Measurements from ENCODE around the gene POPDC2. TPM values are rescaled to one million over a fixed set of nuclear protein-coding genes. Genes with fewer than 3 reads are reported as not detected.

Gene POPDC2
- total RNA-seq, 2 experiments from 2014 or later = 1.3 to 2.1 TPM

DNA sequence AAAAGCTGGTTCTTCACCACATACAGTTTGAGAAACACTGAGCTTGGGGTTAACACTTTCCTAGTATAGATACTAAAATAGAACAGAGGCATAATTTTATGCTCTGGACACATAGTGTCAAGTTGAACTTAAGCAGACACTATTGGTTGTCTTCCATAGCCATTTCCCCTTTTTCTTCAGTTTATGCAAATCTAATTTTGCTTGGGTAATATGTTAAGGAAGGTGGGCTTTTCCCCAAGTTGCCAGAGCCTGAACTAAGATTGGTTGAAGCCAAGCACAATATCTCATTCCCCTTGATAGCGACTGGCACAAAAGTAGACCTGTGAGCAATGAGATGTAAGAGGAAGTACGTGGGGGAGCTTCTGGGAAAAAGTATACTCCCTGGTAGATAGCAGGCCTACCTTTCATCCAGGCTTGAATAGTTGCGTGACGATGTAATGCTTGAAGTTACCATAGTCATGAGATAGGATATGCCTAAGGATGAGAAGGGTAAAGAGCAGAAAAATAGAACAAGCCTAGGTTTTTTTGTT, 4.5 kb upstream of the POPDC2 start:
- TF ChIP-seq, protein P1, sequence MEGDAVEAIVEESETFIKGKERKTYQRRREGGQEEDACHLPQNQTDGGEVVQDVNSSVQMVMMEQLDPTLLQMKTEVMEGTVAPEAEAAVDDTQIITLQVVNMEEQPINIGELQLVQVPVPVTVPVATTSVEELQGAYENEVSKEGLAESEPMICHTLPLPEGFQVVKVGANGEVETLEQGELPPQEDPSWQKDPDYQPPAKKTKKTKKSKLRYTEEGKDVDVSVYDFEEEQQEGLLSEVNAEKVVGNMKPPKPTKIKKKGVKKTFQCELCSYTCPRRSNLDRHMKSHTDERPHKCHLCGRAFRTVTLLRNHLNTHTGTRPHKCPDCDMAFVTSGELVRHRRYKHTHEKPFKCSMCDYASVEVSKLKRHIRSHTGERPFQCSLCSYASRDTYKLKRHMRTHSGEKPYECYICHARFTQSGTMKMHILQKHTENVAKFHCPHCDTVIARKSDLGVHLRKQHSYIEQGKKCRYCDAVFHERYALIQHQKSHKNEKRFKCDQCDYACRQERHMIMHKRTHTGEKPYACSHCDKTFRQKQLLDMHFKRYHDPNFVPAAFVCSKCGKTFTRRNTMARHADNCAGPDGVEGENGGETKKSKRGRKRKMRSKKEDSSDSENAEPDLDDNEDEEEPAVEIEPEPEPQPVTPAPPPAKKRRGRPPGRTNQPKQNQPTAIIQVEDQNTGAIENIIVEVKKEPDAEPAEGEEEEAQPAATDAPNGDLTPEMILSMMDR (IDR thresholded peaks at IDR 0.05) = no peak
- H3K27ac Mint-ChIP-seq = peak overlapping the region; percentile 25
- POLR2A ChIA-PET = interaction anchor here (2.6 kb wide), 1 partner anchor 12 kb away, joined by 10 read pairs; the partner anchor contains the start of gene COX17

DNA sequence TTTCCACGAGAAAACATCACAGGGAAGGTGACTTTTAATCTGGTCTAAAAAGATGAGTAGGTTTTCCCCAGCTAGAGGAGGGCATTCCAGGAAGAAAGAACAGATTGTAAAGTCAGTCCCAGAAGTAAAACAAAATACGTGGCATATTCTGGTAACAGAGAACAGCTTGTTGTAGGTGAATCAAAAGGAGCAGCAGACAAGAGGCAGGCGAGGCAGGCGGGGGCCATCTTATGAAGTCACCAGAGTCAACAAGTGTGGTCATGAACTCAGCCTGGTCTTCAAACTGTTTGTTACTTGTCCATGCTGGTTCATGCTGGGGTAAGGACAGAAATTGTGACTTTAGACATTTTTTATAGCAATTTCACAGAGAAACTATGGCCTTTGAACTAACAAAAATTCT, 4.0 kb upstream of the POPDC2 start:
- H3K36me3 Mint-ChIP-seq (ENCODE audit: low read depth) = peaks cover 13% of the 10 kb centered on the region
- H3K9me3 Mint-ChIP-seq = no peaks in the 10 kb centered on the region
- peaks cover 7% of the 10 kb centered on the region for H3K4me1 Mint-ChIP-seq (ENCODE audit: low read depth)
- ChIA-PET POLR2A (interaction anchor here (1.2 to 2.6 kb wide), 2 partner anchors 13 to 15 kb away, joined by 3 to 10 read pairs; partner anchors contain the start of gene COX17), CTCF (interaction anchor here (1.1 to 1.4 kb wide), 2 partner anchors 11 to 64 kb away, joined by 3 to 6 read pairs; no protein-coding TSS in a partner anchor)
- TF ChIP-seq, protein P1 (IDR thresholded peaks at IDR 0.05) = no peak
- peak overlapping the region; percentile 25 for H3K27ac Mint-ChIP-seq
- H3K4me3 Mint-ChIP-seq = no peak overlapping the region
- intact Hi-C loops (cut with micrococcal nuclease) = no loop called here
- ATAC-seq (no peak), DNase-seq (no peak)
- no peaks in the 10 kb centered on the region for H3K27me3 Mint-ChIP-seq

More for the DNA sequence above, 4.5 kb upstream of the POPDC2 start:
- CTCF ChIA-PET = interaction anchor here (1.1 to 1.4 kb wide), 2 partner anchors 11 to 64 kb away, joined by 3 to 6 read pairs; no protein-coding TSS in a partner anchor
- intact Hi-C loops (cut with micrococcal nuclease) = no loop called here
- no peak for DNase-seq
- Mint-ChIP-seq H3K4me3 (no peak overlapping the region), H3K36me3 (ENCODE audit: low read depth) (peaks cover 14% of the 10 kb centered on the region), H3K27me3 (no peaks in the 10 kb centered on the region), H3K4me1 (ENCODE audit: low read depth) (peaks cover 9% of the 10 kb centered on the region), H3K9me3 (no peaks in the 10 kb centered on the region)
- ATAC-seq = no peak

DNA sequence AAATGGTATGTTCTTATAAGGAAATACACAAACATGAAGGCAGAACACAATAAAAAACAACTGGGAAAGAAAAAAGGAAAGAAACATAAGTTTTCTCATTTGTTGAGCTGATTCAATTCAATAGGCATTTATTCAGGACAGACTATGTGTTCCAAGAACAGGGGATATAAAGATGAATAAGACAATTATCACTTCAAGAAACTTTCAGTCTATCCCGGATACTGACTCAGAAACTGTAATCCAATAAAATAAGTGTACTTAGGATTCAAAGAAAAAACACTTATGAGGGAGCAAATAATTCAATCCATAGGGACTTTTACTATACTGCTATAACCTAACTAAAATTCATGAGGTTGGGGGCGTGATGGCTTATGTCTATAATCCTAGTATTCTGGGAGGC, 3.5 kb upstream of the POPDC2 start:
- Mint-ChIP-seq H3K9me3 (no peaks in the 10 kb centered on the region), H3K27me3 (no peaks in the 10 kb centered on the region), H3K27ac (no peak overlapping the region), H3K4me3 (no peak overlapping the region), H3K4me1 (ENCODE audit: low read depth) (peaks cover 6% of the 10 kb centered on the region), H3K36me3 (ENCODE audit: low read depth) (peaks cover 8% of the 10 kb centered on the region)
- intact Hi-C loops (cut with micrococcal nuclease) = no loop called here
- ChIA-PET CTCF (interaction anchor here (1.4 kb wide), 1 partner anchor 12 kb away, joined by 6 read pairs; no protein-coding TSS in a partner anchor), POLR2A (interaction anchor here (1.2 to 2.6 kb wide), 2 partner anchors 13 to 14 kb away, joined by 3 to 10 read pairs; partner anchors contain the start of gene COX17)
- TF ChIP-seq, protein P1 (IDR thresholded peaks at IDR 0.05) = no peak
- DNase-seq (no peak), ATAC-seq (no peak)

DNA sequence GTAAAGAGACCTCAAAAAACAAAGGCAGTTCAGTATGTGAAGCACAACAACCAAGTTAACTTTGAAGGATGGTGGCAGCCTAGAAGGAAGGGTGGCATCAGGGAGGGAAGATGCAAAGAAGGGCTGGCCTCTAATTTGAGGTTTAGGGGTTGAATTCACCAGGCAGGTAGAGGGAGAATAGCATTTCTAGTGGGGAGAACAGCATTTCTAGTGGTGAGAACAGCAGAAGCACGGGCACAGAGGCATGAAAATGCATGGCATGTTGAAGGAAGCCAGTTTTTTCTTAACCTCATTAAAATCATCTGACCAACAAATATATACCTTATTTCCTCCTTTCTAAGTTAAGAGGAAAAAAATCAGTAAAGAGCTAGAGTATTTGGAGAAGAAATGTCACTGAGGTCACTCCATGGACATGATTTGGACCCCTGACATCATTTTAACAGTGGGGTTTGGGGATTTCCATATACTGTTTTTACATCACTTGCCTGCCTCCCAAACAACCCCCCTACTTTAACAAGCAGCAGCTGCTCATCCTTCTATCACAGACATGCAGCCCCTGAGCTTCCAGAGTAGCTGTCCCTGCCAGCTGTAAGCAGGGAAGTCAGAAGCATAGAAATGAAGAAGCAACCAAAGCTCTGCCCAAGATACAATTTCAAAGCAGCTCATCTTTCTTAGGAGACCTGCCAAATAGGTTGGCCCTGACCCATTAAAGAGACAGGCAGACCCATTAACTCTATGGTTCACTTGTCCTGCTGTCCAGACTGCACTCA, 2.4 kb upstream of the POPDC2 start:
- TF ChIP-seq, protein P1 (IDR thresholded peaks at IDR 0.05) = no peak
- no peak for DNase-seq
- Mint-ChIP-seq H3K4me1 (ENCODE audit: low read depth) (peaks cover 9% of the 10 kb centered on the region), H3K27ac (no peak overlapping the region), H3K36me3 (ENCODE audit: low read depth) (peaks cover 7% of the 10 kb centered on the region), H3K27me3 (no peaks in the 10 kb centered on the region), H3K9me3 (no peaks in the 10 kb centered on the region), H3K4me3 (no peak overlapping the region)
- intact Hi-C loops (cut with micrococcal nuclease) = no loop called here
- ChIA-PET CTCF (interaction anchor here (1.1 to 1.8 kb wide), 2 partner anchors 9 to 14 kb away, joined by 3 to 5 read pairs; no protein-coding TSS in a partner anchor), POLR2A (interaction anchor here (1.6 kb wide), 1 partner anchor 14 kb away, joined by 4 read pairs; the partner anchor contains the start of gene COX17)
- no peak for ATAC-seq
